Gastroesophageal sphincter (tissue), 3 donors: ENCODE results near the gene SMARCD1.
A peak's percentile ranks its signal among the peaks of the same experiment; 100 is the strongest.

Experiments
- POLR2A ChIP-seq, 2 donors: fragments of 450-650 bp; IDR thresholded peaks; one replicate each; pipeline ENCODE4 v1.6.1; 2017; ENCODE audit warnings: antibody characterized with exemption in 2 of 2, mild to moderate bottlenecking in 2 of 2, moderate library complexity in 1 of 2
- POLR2AphosphoS5 ChIP-seq: sonication (generic); formaldehyde crosslinking; IDR thresholded peaks from one replicate; pipeline ENCODE4 v1.6.1; 2017; ENCODE audit warnings: antibody characterized with exemption
- TF ChIP-seq, protein P1 (sequence below), 4 experiments: fragments of 200-600 bp in 2 of 4; fragments of 450-650 bp in 2 of 4; sonication (generic) in 1 of 4; IDR thresholded peaks; one replicate each; pipeline ENCODE4 v1.5.1; 2017 to 2019; ENCODE audit warnings: antibody characterized with exemption in 4 of 4, mild to moderate bottlenecking in 2 of 4, moderate library complexity in 2 of 4

DNA sequence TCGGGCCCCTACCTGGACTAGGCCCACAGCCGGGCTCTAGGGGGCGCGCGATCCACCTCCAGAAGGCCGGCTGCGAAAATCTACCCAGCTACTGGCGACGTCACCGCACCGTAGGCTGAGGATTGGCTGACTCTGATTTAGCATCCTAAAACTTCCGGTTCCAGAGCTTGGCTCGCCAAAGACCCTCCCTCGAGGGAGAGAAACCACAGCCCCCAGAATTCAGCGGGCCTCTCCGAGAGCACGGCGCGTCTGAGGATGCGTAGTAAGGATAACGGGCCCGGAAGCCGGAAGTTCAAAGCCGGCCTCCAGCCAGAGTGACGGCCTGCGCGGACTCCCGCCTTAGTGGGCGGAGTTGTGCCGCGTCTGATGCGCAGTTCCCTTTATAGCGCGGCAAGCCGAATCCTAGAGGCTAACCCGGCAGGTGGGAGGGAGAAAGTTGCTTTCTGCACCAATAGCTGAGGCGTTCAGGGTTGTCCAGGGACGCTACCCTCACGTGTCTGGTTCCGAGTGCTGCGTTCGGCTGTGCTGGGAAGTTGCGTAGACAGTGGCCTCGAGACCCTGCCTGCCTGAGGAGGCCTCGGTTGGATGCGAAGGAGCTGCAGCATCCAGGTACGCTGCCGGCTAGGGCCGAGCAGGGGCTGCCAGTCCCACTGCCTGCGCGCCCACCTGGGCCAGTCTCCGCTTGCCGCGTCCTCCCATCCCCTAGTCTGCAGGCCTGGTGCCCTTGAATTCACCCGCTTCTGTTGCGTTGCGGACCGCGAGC lies 26.7 kb downstream of the SMARCD1 start, which contains the start of gene COX14:
- TF ChIP-seq POLR2AphosphoS5: peak; percentile 100
- TF ChIP-seq, protein P1, sequence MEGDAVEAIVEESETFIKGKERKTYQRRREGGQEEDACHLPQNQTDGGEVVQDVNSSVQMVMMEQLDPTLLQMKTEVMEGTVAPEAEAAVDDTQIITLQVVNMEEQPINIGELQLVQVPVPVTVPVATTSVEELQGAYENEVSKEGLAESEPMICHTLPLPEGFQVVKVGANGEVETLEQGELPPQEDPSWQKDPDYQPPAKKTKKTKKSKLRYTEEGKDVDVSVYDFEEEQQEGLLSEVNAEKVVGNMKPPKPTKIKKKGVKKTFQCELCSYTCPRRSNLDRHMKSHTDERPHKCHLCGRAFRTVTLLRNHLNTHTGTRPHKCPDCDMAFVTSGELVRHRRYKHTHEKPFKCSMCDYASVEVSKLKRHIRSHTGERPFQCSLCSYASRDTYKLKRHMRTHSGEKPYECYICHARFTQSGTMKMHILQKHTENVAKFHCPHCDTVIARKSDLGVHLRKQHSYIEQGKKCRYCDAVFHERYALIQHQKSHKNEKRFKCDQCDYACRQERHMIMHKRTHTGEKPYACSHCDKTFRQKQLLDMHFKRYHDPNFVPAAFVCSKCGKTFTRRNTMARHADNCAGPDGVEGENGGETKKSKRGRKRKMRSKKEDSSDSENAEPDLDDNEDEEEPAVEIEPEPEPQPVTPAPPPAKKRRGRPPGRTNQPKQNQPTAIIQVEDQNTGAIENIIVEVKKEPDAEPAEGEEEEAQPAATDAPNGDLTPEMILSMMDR (IDR thresholded peaks at IDR 0.05): peak in 3 of 4 experiments; percentile 87 to 94 (median 91)
- peak; percentile 98 for TF ChIP-seq POLR2A (IDR thresholded peaks at IDR 0.05)
